Measurements from ENCODE around the gene RNF19B.
A peak's percentile ranks its signal among the peaks of the same experiment; 100 is the strongest.

The RNF19B gene

GRCh38 chr1:33004613-33005012 lies 40.0 kb upstream of the RNF19B start:
- Mint-ChIP-seq H3K9me3 (no peaks in the 10 kb centered on the region), H3K4me1 (peaks cover 22% of the 10 kb centered on the region), H3K4me3 (no peak overlapping the region), H3K27me3 (ENCODE audit: low read depth, poor library complexity) (no peaks in the 10 kb centered on the region), H3K27ac (no peak overlapping the region), H3K36me3 (ENCODE audit: low read depth) (peaks cover 30% of the 10 kb centered on the region)
- DNase-seq = no peak
- no peak for TF ChIP-seq CTCF (IDR thresholded peaks at IDR 0.05)

DNA sequence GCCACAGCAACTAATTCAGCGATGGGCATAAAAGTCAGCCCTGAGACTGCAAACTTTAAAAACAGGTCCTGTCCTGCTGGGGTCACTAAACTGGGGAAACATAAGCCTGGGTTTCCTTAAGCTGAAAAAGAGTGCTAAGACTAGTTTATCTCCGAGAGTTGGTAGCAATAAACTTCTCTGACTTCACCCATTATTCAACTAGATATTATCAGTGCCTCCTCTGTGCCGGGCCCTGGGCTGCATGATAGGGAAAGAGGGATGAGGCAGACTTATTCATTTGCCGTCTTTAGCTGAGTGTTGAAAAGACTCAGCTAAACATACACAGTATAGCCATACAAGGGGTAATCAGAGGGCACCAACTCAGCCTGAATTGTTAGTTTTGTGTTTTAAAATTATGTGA lies 39.0 kb upstream of the RNF19B start:
- H3K27ac Mint-ChIP-seq = no peak overlapping the region
- peaks cover 22% of the 10 kb centered on the region for H3K4me1 Mint-ChIP-seq
- no peak for DNase-seq
- TF ChIP-seq CTCF (IDR thresholded peaks at IDR 0.05) = no peak
- no peak overlapping the region for H3K4me3 Mint-ChIP-seq
- H3K36me3 Mint-ChIP-seq (ENCODE audit: low read depth) = peaks cover 23% of the 10 kb centered on the region
- H3K27me3 Mint-ChIP-seq (ENCODE audit: low read depth, poor library complexity) = peaks cover under 1% of the 10 kb centered on the region
- no peaks in the 10 kb centered on the region for H3K9me3 Mint-ChIP-seq

GRCh38 chr1:33002006-33002405 lies 37.4 kb upstream of the RNF19B start:
- TF ChIP-seq CTCF (IDR thresholded peaks at IDR 0.05) = no peak

GRCh38 chr1:33001282-33001681 lies 36.7 kb upstream of the RNF19B start:
- Mint-ChIP-seq H3K27ac (no peak overlapping the region), H3K9me3 (no peaks in the 10 kb centered on the region), H3K4me3 (no peak overlapping the region), H3K27me3 (ENCODE audit: low read depth, poor library complexity) (peaks cover 5% of the 10 kb centered on the region), H3K36me3 (ENCODE audit: low read depth) (peaks cover 5% of the 10 kb centered on the region), H3K4me1 (peaks cover 24% of the 10 kb centered on the region)
- TF ChIP-seq CTCF (IDR thresholded peaks at IDR 0.05) = peak; percentile 10
- no peak for DNase-seq

More at GRCh38 chr1:33002006-33002405, 37.4 kb upstream of the RNF19B start:
- Mint-ChIP-seq H3K4me3 (no peak overlapping the region), H3K27ac (no peak overlapping the region), H3K4me1 (peaks cover 22% of the 10 kb centered on the region), H3K36me3 (ENCODE audit: low read depth) (peaks cover 7% of the 10 kb centered on the region), H3K9me3 (no peaks in the 10 kb centered on the region), H3K27me3 (ENCODE audit: low read depth, poor library complexity) (peaks cover 5% of the 10 kb centered on the region)
- no peak for DNase-seq

GRCh38 chr1:33000427-33001026 lies 35.9 kb upstream of the RNF19B start:
- H3K4me3 Mint-ChIP-seq = no peak overlapping the region
- peak overlapping the region; percentile 19 for H3K27ac Mint-ChIP-seq
- H3K36me3 Mint-ChIP-seq (ENCODE audit: low read depth) = peaks cover 5% of the 10 kb centered on the region
- no peak for DNase-seq
- peaks cover 23% of the 10 kb centered on the region for H3K4me1 Mint-ChIP-seq
- H3K9me3 Mint-ChIP-seq = no peaks in the 10 kb centered on the region
- H3K27me3 Mint-ChIP-seq (ENCODE audit: low read depth, poor library complexity) = peaks cover 5% of the 10 kb centered on the region
- TF ChIP-seq CTCF (IDR thresholded peaks at IDR 0.05) = no peak

GRCh38 chr1:32998997-32999396 lies 34.4 kb upstream of the RNF19B start:
- no peak for DNase-seq
- H3K27ac Mint-ChIP-seq = no peak overlapping the region
- TF ChIP-seq CTCF (IDR thresholded peaks at IDR 0.05) = no peak
- peaks cover 26% of the 10 kb centered on the region for H3K4me1 Mint-ChIP-seq
- no peak overlapping the region for H3K4me3 Mint-ChIP-seq
- H3K27me3 Mint-ChIP-seq (ENCODE audit: low read depth, poor library complexity) = peaks cover 5% of the 10 kb centered on the region
- H3K9me3 Mint-ChIP-seq = no peaks in the 10 kb centered on the region
- peaks cover 5% of the 10 kb centered on the region for H3K36me3 Mint-ChIP-seq (ENCODE audit: low read depth)
